HepG2 (cell line): ENCODE results near the gene HEXD. TPM values are rescaled to one million over a fixed set of nuclear protein-coding genes. Genes with fewer than 3 reads are reported as not detected.

Experiments
- ATAC-seq: fragments of 200-7000 bp; cut with Tn5 transposase; 3 replicates; pipeline ENCODE4 v1.9.1; 2020; ENCODE audit warnings: mild to moderate bottlenecking, moderate library complexity
- BruUV-seq: library from RNA; stranded (reverse); fragments of 400-500 nt; replicated peaks from 2 replicates; lab custom pipeline; 2021; lab: Mats Ljungman, UMichigan
- CTCF ChIA-PET: fragments of 300-600 bp; formaldehyde crosslinking; extraction: SDS; loops from one replicate; lab custom pipeline; 2021; ENCODE audit warnings: low total read pairs, inconsistent platforms, low intra/inter-chr PET ratio; lab: Yijun Ruan, JAX
- POLR2A ChIA-PET: fragments of 350-600 bp; sonication (Branson Sonifier 250); formaldehyde crosslinking; loops from one replicate; lab custom pipeline; 2020; ENCODE audit warnings: antibody characterized with exemption, inconsistent platforms; lab: Yijun Ruan, JAX
- DNase-seq: peaks from one replicate; pipeline ENCODE4 v3.0.0-alpha.2; 2015; ENCODE audit warnings: low spot score
- FAIRE-seq: peaks from 3 replicates; lab custom pipeline; 2011; peaks lifted over from hg19 to GRCh38; lab: Jason Lieb, UNC
- H2AFZ ChIP-seq: one replicate; pipeline ENCODE4 v1.6.1; 2011; ENCODE audit warnings: low read length, inconsistent platforms
- H3K27ac ChIP-seq: fragments of 300-600 bp; 3 replicates; pipeline ENCODE4 v1.8.0; 2011; ENCODE audit warnings: mixed run types, mild to moderate bottlenecking, mixed read lengths, low read length, inconsistent platforms; ENCODE audit not compliant: insufficient read depth; ENCODE audit errors: extremely low read length
- H3K27me3 ChIP-seq, 2 experiments: fragments of 200-600 bp in 1 of 2; 2 replicates in 1 of 2; 3 replicates in 1 of 2; pipeline versions ENCODE4 v1.6.0 to v1.8.0; 2011; ENCODE audit warnings: low read length in 2 of 2, mild to moderate bottlenecking in 2 of 2, moderate library complexity in 2 of 2, inconsistent platforms in 1 of 2; ENCODE audit not compliant: insufficient read depth in 2 of 2, control insufficient read depth in 1 of 2
- H3K36me3 ChIP-seq, 2 experiments: fragments of 200-600 bp in 1 of 2; replicated peaks in 1 of 2; 2 replicates in 1 of 2; 3 replicates in 1 of 2; pipeline versions ENCODE4 v1.5.1 to v1.8.0; 2011; ENCODE audit warnings: low read length in 2 of 2, inconsistent platforms in 1 of 2; ENCODE audit not compliant: insufficient read depth in 2 of 2, control insufficient read depth in 1 of 2
- H3K4me1 ChIP-seq: 2 replicates; pipeline ENCODE4 v1.5.1; 2012; ENCODE audit warnings: low read length, inconsistent platforms; ENCODE audit not compliant: insufficient read depth
- H3K4me2 ChIP-seq: 2 replicates; pipeline ENCODE4 v1.6.0; 2011; ENCODE audit warnings: low read depth, low read length, inconsistent platforms
- H3K4me3 ChIP-seq, 3 experiments: fragments of 200-600 bp in 1 of 3; sonication (generic), shearing (Covaris generic) in 1 of 3; replicated peaks in 1 of 3; 2 replicates each; pipeline ENCODE4 v1.5.1; 2011 to 2016; ENCODE audit warnings: low read length in 3 of 3, inconsistent platforms in 2 of 3, low read depth in 2 of 3, mild to moderate bottlenecking in 2 of 3, control low read depth in 1 of 3, mixed read lengths in 1 of 3; ENCODE audit not compliant: insufficient read depth in 1 of 3
- H3K79me2 ChIP-seq: one replicate; pipeline ENCODE4 v1.6.1; 2011; ENCODE audit warnings: low read length, inconsistent platforms; ENCODE audit not compliant: insufficient read depth
- H3K9ac ChIP-seq: 2 replicates; pipeline ENCODE4 v1.6.0; 2011; ENCODE audit warnings: mild to moderate bottlenecking, low read depth, low read length, inconsistent platforms; ENCODE audit not compliant: insufficient read depth
- H3K9me3 ChIP-seq: 2 replicates; pipeline ENCODE4 v1.5.1; 2012; ENCODE audit warnings: mild to moderate bottlenecking, low read length
- H4K20me1 ChIP-seq: 2 replicates; pipeline ENCODE4 v1.6.0; 2011; ENCODE audit warnings: inconsistent platforms, mild to moderate bottlenecking, low read length, moderate library complexity; ENCODE audit not compliant: insufficient read depth
- CEBPG ChIP-seq: IDR thresholded peaks from 2 replicates; pipeline ENCODE4 v1.6.1; 2016
- RARA ChIP-seq: IDR thresholded peaks from 2 replicates; pipeline ENCODE4 v1.6.1; 2016; ENCODE audit warnings: missing genetic modification reagents, missing compliant biosample characterization
- RBAK ChIP-seq: sonication (generic); formaldehyde crosslinking; IDR thresholded peaks from 2 replicates; pipeline ENCODE4 v1.5.1; 2020; ENCODE audit warnings: mild to moderate bottlenecking, missing genetic modification reagents
- REXO4 ChIP-seq: sonication (generic); formaldehyde crosslinking; IDR thresholded peaks from 2 replicates; pipeline ENCODE4 v1.8.0; 2022; ENCODE audit warnings: missing genetic modification reagents, mild to moderate bottlenecking, borderline replicate concordance
- STAT5B ChIP-seq: sonication (generic); formaldehyde crosslinking; IDR thresholded peaks from 2 replicates; pipeline ENCODE4 v1.4.0; 2020; ENCODE audit warnings: missing genetic modification reagents
- TOPORS ChIP-seq: sonication (generic); formaldehyde crosslinking; IDR thresholded peaks from 2 replicates; pipeline ENCODE4 v1.8.0; 2023; ENCODE audit warnings: mild to moderate bottlenecking, missing genetic modification reagents
- TSC22D2 ChIP-seq: sonication (generic); formaldehyde crosslinking; IDR thresholded peaks from 2 replicates; pipeline ENCODE4 v1.5.1; 2020; ENCODE audit warnings: missing genetic modification reagents, mild to moderate bottlenecking, borderline replicate concordance
- ZNF652 ChIP-seq: IDR thresholded peaks from 2 replicates; pipeline ENCODE4 v1.6.1; 2016; ENCODE audit warnings: low read depth, borderline replicate concordance
- ZNF781 ChIP-seq: sonication (generic); formaldehyde crosslinking; IDR thresholded peaks from 2 replicates; pipeline ENCODE4 v1.5.1; 2020; ENCODE audit warnings: borderline replicate concordance, mild to moderate bottlenecking, missing genetic modification reagents; ENCODE audit errors: not compliant biosample characterization
- ZZZ3 ChIP-seq: sonication (generic); formaldehyde crosslinking; IDR thresholded peaks from 2 replicates; pipeline ENCODE4 v1.4.0; 2020; ENCODE audit warnings: missing genetic modification reagents, mild to moderate bottlenecking, borderline replicate concordance
- WGBS: methylation state at CpG from one replicate; pipeline ENCODE4 v1.1.6; 2017; ENCODE audit warnings: low lambda C conversion rate; 5-methylcytosine and 5-hydroxymethylcytosine counted together
- in situ Hi-C: cut with HindIII; loops from 2 replicates; pipeline ENCODE4 v1.10.0; 2017; ENCODE audit warnings: low pct_unique_long_range_greater_than_20kb; ENCODE audit not compliant: extremely low pct_ligation_motif_present
- intact Hi-C: fragments of 100-400 bp; cut with micrococcal nuclease; formaldehyde crosslinking; loops from one replicate; pipeline ENCODE4 v1.10.0; 2022; ENCODE audit not compliant: unreplicated experiment
- polyA plus RNA-seq, 8 experiments: library from polyadenylated mRNA; depleted of rRNA in 3 of 8; stranded (reverse) in 7 of 8; unstranded in 1 of 8; fragments of >200 nt; fragmentation: Illumina TruSeq in 4 of 8; extraction: Trizol in 4 of 8; gene quantifications; 2 replicates each; pipeline versions ENCODE4 v1.2.1 to v1.2.3, GENCODE V29; 2011 to 2016; ENCODE audit warnings: low read depth in 4 of 8, missing spikeins in 1 of 8, mixed read lengths in 1 of 8; ENCODE audit not compliant: insufficient read depth in 1 of 8
- total RNA-seq, 5 experiments: library from RNA; depleted of rRNA; stranded (reverse); fragments of >200 nt; fragmentation: Illumina TruSeq; extraction: Trizol; gene quantifications; 2 replicates each; pipeline ENCODE4 v1.2.3, GENCODE V29; 2016; ENCODE audit warnings: low read depth in 1 of 5
- TF ChIP-seq, protein P1 (sequence below): sonication (generic); formaldehyde crosslinking; IDR thresholded peaks from 2 replicates; pipeline ENCODE4 v1.5.1; 2020; ENCODE audit warnings: missing genetic modification reagents, mild to moderate bottlenecking, borderline replicate concordance
- TF ChIP-seq, protein P2 (sequence below): sonication (generic); formaldehyde crosslinking; IDR thresholded peaks from 2 replicates; pipeline ENCODE4 v1.5.0; 2020; ENCODE audit warnings: missing genetic modification reagents
- TF ChIP-seq, protein P3 (sequence below): sonication (generic); formaldehyde crosslinking; conservative IDR thresholded peaks from 2 replicates; pipeline ENCODE4 v1.4.0; 2020; ENCODE audit warnings: missing genetic modification reagents
- TF ChIP-seq, protein P4 (sequence below): sonication (generic); formaldehyde crosslinking; IDR thresholded peaks from 2 replicates; pipeline ENCODE4 v1.5.0; 2020; ENCODE audit warnings: mild to moderate bottlenecking, missing genetic modification reagents
- TF ChIP-seq, protein P5 (sequence below): IDR thresholded peaks from 2 replicates; pipeline ENCODE4 v1.6.1; 2016
- TF ChIP-seq, protein P6 (sequence below): sonication (generic); formaldehyde crosslinking; conservative IDR thresholded peaks from 2 replicates; pipeline ENCODE4 v1.5.0; 2020; ENCODE audit warnings: missing genetic modification reagents

Gene HEXD
- total and polyA plus RNA-seq, 2 of the 13 experiments (the other 11 are each of a cell fraction or from before 2014, with no cell fraction given) = 22.3 to 41.8 TPM

DNA sequence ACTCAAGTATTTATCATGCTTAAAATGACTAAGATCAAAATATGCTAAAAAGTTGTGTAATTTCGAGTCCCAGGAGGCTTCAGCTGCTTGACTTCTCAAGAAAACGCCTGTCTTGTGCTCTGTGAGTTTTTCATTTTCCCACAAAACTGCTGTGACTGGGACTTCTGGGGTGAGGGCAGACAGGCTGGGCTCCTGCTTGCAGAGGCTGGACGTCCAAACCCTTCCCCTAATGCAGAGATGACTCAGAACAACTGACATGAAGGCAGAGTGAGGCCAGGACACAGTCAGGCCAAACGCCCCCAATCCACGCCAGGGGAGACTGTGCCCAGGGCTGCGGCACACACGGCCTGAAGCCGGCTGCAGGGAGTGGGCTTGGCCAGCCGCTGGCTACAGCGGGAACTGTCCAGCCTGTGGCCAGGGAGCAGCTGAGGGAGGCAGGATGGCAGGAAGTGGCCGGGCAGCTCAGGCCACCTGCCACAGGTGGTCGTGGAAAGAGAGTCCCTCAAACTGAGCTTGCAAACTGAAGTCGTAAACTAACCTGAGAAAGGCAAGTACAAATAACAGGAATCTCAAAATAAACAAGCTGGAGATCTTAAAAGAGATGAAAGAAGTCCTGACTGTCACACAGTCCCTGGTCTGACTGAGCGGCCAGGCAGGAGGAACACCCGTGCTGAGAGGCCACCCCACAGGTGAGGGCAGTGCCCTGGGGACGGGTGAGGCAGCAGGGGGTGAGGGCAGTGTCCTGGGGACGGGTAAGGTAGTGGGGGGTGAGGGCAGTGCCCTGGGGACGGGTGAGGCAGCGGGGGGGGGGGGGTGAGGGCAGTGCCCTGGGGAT, 21.3 kb upstream of the HEXD start:
- H3K4me1 ChIP-seq = no peaks in the 10 kb centered on the region
- no peak for FAIRE-seq
- in situ Hi-C loops (no loop called here), intact Hi-C loops (no loop called here)
- no peak overlapping the region for H2AFZ ChIP-seq
- no peaks in the 10 kb centered on the region for H4K20me1 ChIP-seq
- H3K9me3 ChIP-seq = no peaks in the 10 kb centered on the region
- H3K9ac ChIP-seq = no peak overlapping the region
- H3K4me3 ChIP-seq = no peak overlapping the region
- BruUV-seq = no TSS peak
- no peaks in the 10 kb centered on the region for H3K79me2 ChIP-seq
- peaks cover 13 to 36% of the 10 kb centered on the region in 2 experiments; a peak in 4 of 5 replicates for H3K36me3 ChIP-seq
- CTCF ChIA-PET = no interaction called here
- POLR2A ChIA-PET = no interaction called here
- DNase-seq = no peak
- H3K27ac ChIP-seq = no peak overlapping the region
- H3K4me2 ChIP-seq = no peak overlapping the region
- H3K27me3 ChIP-seq = no peaks in the 10 kb centered on the region
- ATAC-seq = 0 out of 3 replicates have a peak, but pooled peaks have one; percentile 14
- WGBS = 82% methylated on average over 18 of the region's 19 CpGs
- TF ChIP-seq, protein P1, sequence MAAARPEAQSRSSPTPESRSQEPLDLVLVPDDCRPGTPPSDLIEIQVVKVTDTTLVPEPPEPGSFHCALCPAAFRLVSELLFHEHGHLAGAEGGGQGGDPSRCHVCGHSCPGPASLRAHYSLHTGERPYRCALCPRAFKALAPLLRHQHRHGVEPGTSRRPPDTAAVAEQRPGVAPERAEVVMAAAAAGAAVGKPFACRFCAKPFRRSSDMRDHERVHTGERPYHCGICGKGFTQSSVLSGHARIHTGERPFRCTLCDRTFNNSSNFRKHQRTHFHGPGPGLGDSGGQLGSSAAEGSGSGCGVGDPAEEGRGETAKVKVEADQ = no peak
- TF ChIP-seq, protein P2, sequence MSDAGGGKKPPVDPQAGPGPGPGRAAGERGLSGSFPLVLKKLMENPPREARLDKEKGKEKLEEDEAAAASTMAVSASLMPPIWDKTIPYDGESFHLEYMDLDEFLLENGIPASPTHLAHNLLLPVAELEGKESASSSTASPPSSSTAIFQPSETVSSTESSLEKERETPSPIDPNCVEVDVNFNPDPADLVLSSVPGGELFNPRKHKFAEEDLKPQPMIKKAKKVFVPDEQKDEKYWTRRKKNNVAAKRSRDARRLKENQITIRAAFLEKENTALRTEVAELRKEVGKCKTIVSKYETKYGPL (CRISPR knock-in tag) = no peak
- TF ChIP-seq ZNF652 (no peak), ZNF781 (CRISPR knock-in tag) (no peak), ZZZ3 (no peak), REXO4 (CRISPR knock-in tag) (no peak), TSC22D2 (CRISPR knock-in tag) (no peak), RARA (CRISPR knock-in tag) (no peak), RBAK (no peak), STAT5B (CRISPR knock-in tag) (no peak), TOPORS (no peak), CEBPG (CRISPR knock-in tag) (no peak)
- TF ChIP-seq, protein P3, sequence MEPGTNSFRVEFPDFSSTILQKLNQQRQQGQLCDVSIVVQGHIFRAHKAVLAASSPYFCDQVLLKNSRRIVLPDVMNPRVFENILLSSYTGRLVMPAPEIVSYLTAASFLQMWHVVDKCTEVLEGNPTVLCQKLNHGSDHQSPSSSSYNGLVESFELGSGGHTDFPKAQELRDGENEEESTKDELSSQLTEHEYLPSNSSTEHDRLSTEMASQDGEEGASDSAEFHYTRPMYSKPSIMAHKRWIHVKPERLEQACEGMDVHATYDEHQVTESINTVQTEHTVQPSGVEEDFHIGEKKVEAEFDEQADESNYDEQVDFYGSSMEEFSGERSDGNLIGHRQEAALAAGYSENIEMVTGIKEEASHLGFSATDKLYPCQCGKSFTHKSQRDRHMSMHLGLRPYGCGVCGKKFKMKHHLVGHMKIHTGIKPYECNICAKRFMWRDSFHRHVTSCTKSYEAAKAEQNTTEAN (CRISPR knock-in tag) = no peak
- TF ChIP-seq, protein P4, sequence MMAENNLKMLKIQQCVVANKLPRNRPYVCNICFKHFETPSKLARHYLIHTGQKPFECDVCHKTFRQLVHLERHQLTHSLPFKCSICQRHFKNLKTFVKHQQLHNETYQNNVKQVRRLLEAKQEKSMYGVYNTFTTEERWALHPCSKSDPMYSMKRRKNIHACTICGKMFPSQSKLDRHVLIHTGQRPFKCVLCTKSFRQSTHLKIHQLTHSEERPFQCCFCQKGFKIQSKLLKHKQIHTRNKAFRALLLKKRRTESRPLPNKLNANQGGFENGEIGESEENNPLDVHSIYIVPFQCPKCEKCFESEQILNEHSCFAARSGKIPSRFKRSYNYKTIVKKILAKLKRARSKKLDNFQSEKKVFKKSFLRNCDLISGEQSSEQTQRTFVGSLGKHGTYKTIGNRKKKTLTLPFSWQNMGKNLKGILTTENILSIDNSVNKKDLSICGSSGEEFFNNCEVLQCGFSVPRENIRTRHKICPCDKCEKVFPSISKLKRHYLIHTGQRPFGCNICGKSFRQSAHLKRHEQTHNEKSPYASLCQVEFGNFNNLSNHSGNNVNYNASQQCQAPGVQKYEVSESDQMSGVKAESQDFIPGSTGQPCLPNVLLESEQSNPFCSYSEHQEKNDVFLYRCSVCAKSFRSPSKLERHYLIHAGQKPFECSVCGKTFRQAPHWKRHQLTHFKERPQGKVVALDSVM (CRISPR knock-in tag) = no peak
- TF ChIP-seq, protein P5, sequence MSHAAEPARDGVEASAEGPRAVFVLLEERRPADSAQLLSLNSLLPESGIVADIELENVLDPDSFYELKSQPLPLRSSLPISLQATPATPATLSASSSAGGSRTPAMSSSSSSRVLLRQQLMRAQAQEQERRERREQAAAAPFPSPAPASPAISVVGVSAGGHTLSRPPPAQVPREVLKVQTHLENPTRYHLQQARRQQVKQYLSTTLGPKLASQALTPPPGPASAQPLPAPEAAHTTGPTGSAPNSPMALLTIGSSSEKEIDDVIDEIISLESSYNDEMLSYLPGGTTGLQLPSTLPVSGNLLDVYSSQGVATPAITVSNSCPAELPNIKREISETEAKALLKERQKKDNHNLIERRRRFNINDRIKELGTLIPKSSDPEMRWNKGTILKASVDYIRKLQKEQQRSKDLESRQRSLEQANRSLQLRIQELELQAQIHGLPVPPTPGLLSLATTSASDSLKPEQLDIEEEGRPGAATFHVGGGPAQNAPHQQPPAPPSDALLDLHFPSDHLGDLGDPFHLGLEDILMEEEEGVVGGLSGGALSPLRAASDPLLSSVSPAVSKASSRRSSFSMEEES = no peak
- TF ChIP-seq, protein P6, sequence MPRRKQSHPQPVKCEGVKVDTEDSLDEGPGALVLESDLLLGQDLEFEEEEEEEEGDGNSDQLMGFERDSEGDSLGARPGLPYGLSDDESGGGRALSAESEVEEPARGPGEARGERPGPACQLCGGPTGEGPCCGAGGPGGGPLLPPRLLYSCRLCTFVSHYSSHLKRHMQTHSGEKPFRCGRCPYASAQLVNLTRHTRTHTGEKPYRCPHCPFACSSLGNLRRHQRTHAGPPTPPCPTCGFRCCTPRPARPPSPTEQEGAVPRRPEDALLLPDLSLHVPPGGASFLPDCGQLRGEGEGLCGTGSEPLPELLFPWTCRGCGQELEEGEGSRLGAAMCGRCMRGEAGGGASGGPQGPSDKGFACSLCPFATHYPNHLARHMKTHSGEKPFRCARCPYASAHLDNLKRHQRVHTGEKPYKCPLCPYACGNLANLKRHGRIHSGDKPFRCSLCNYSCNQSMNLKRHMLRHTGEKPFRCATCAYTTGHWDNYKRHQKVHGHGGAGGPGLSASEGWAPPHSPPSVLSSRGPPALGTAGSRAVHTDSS (CRISPR knock-in tag) = no peak
